Smooth muscle cell of the coronary artery (primary cell): ENCODE results near the gene NFKBIA. TPM values are rescaled to one million over a fixed set of nuclear protein-coding genes. Genes with fewer than 3 reads are reported as not detected.

Experiments used
- total RNA-seq: library from RNA; depleted of rRNA; stranded (reverse); fragments of >200 nt; gene quantifications from 2 replicates; pipeline ENCODE4 v1.2.3, GENCODE V29; 2014; ENCODE audit warnings: low replicate concordance

NFKBIA gene
- 54.1 and 95.2 TPM in 2 replicates for total RNA-seq

GRCh38 chr14:35404449-35405303 is at the start of gene NFKBIA:
NFKBIA (minus strand) TSS chr14:35404749; CDS start chr14:35404644, 105 bp downstream.

Other genes with a start within 250 kb of the NFKBIA start
- 202 and 233 TPM in 2 replicates for gene PSMA6, start 112.4 kb downstream of the NFKBIA start, total RNA-seq
- not detected in 2 replicates for gene INSM2, start 129.4 kb upstream of the NFKBIA start, total RNA-seq